NCI-H2107 treated with DMSO at 0.1 percent for 48 hours (cell line): Measurements from ENCODE around the gene MAP3K3.

Experiments
- DNase-seq: peaks from one replicate; lab custom pipeline; 2025; ENCODE audit not compliant: unreplicated experiment; lab: John Stamatoyannopoulos, UW

The MAP3K3 gene

GRCh38 chr17:63649813-63650212 lies 27.6 kb downstream of the MAP3K3 start:
- no peak for DNase-seq

GRCh38 chr17:63652106-63652505 lies 29.9 kb downstream of the MAP3K3 start:
- DNase-seq, result no peak

GRCh38 chr17:63653050-63653449 lies 30.8 kb downstream of the MAP3K3 start:
- no peak for DNase-seq

- no peak for DNase-seq
Observed at GRCh38 chr17:63657786-63658185, 35.6 kb downstream of the MAP3K3 start.

- DNase-seq, result no peak
Observed at GRCh38 chr17:63658366-63658765, 36.1 kb downstream of the MAP3K3 start.

GRCh38 chr17:63659850-63660249 lies 37.6 kb downstream of the MAP3K3 start:
- DNase-seq, result no peak

GRCh38 chr17:63665527-63666214 lies 43.5 kb downstream of the MAP3K3 start:
- DNase-seq, result no peak

GRCh38 chr17:63672856-63673255 lies 50.6 kb downstream of the MAP3K3 start:
- no peak for DNase-seq

- no peak for DNase-seq
Observed at GRCh38 chr17:63675231-63675606, 53.0 kb downstream of the MAP3K3 start.

- DNase-seq, result no peak
Observed at GRCh38 chr17:63675607-63676546, 53.7 kb downstream of the MAP3K3 start.

- DNase-seq, result no peak
Observed at GRCh38 chr17:63676584-63676983, 54.4 kb downstream of the MAP3K3 start.

GRCh38 chr17:63679214-63679613 lies 57.0 kb downstream of the MAP3K3 start:
- no peak for DNase-seq

GRCh38 chr17:63680700-63681099 lies 58.5 kb downstream of the MAP3K3 start:
- DNase-seq, result no peak

GRCh38 chr17:63681530-63681929 lies 59.3 kb downstream of the MAP3K3 start:
- no peak for DNase-seq

GRCh38 chr17:63682441-63682840 lies 60.2 kb downstream of the MAP3K3 start:
- DNase-seq, result no peak

- DNase-seq, result no peak
Observed at GRCh38 chr17:63682981-63683380, 60.8 kb downstream of the MAP3K3 start.

GRCh38 chr17:63685041-63685440 lies 62.8 kb downstream of the MAP3K3 start:
- no peak for DNase-seq

- DNase-seq, result no peak
Observed at GRCh38 chr17:63685578-63685977, 63.4 kb downstream of the MAP3K3 start.

- DNase-seq, result no peak
Observed at GRCh38 chr17:63686138-63686685, 64.0 kb downstream of the MAP3K3 start.

GRCh38 chr17:63688396-63689020 lies 66.3 kb downstream of the MAP3K3 start:
- no peak for DNase-seq

- DNase-seq, result no peak
Observed at GRCh38 chr17:63689479-63689878, 67.3 kb downstream of the MAP3K3 start.
